HEK293 (cell line): ENCODE measurements around the gene ATXN7.
A peak's percentile ranks its signal among the peaks of the same experiment; 100 is the strongest.

Source experiments
- CTCF ChIA-PET: fragments of 350-600 bp; formaldehyde crosslinking; extraction: SDS; loops from one replicate; lab custom pipeline; 2021; ENCODE audit warnings: antibody characterized with exemption; lab: Yijun Ruan, JAX
- POLR2A ChIA-PET: fragments of 300-600 bp; formaldehyde crosslinking; extraction: SDS; loops from one replicate; lab custom pipeline; 2020; ENCODE audit warnings: antibody characterized with exemption, inconsistent platforms; lab: Yijun Ruan, JAX
- H3K27ac ChIP-seq: fragments of 200-500 bp; sonication (Bioruptor generic); 2 replicates; pipeline ENCODE4 v1.5.1; 2014; ENCODE audit warnings: low read depth, low read length, control low read depth, inconsistent platforms; ENCODE audit errors: extremely low read depth
- H3K36me3 ChIP-seq, 2 experiments: fragments of 200-500 bp in 1 of 2; sonication (Bioruptor generic) in 1 of 2; 1 replicate in 1 of 2; 2 replicates in 1 of 2; pipeline ENCODE4 v1.5.1; 2014 to 2017; ENCODE audit warnings: inconsistent platforms in 2 of 2, low read length in 2 of 2; ENCODE audit not compliant: control insufficient read depth in 2 of 2, insufficient read depth in 1 of 2
- H3K4me1 ChIP-seq: fragments of 200-500 bp; sonication (Bioruptor generic); 2 replicates; pipeline ENCODE4 v1.5.1; 2014; ENCODE audit warnings: mild to moderate bottlenecking, low read length, inconsistent platforms; ENCODE audit not compliant: control insufficient read depth, insufficient read depth
- H3K4me3 ChIP-seq: 2 replicates; pipeline ENCODE4 v1.5.1; 2011; ENCODE audit warnings: low read depth, mild to moderate bottlenecking, control low read depth, low read length, moderate library complexity
- H3K9me3 ChIP-seq: fragments of 200-500 bp; sonication (Bioruptor generic); 2 replicates; pipeline ENCODE4 v1.5.1; 2014; ENCODE audit warnings: low read depth, low read length, inconsistent platforms; ENCODE audit not compliant: control insufficient read depth, insufficient read depth
- GLI4 ChIP-seq: fragments of 450-650 bp; formaldehyde crosslinking; IDR thresholded peaks from 2 replicates; pipeline ENCODE4 v1.5.1; 2016; ENCODE audit warnings: missing biosample characterization, missing genetic modification characterization
- PRDM1 ChIP-seq: fragments of 450-650 bp; formaldehyde crosslinking; IDR thresholded peaks from 2 replicates; pipeline ENCODE4; 2016; ENCODE audit warnings: missing biosample characterization, missing genetic modification characterization
- TCF7L2 ChIP-seq: IDR thresholded peaks from 2 replicates; pipeline ENCODE4 v1.6.1; 2011; ENCODE audit warnings: low read depth, mild to moderate bottlenecking, inconsistent platforms, low read length, moderate library complexity, borderline replicate concordance
- TRIM28 ChIP-seq: IDR thresholded peaks from 2 replicates; pipeline ENCODE4 v1.6.1; 2011; ENCODE audit warnings: low read length, control low read depth, borderline replicate concordance
- YY1 ChIP-seq: fragments of 450-650 bp; formaldehyde crosslinking; IDR thresholded peaks from 2 replicates; pipeline ENCODE4 v1.5.1; 2018; ENCODE audit warnings: missing biosample characterization, missing genetic modification characterization
- ZBTB17 ChIP-seq: fragments of 450-650 bp; formaldehyde crosslinking; IDR thresholded peaks from 2 replicates; pipeline ENCODE4 v1.5.1; 2016; ENCODE audit warnings: missing biosample characterization, missing genetic modification characterization
- ZBTB7A ChIP-seq: fragments of 450-650 bp; formaldehyde crosslinking; IDR thresholded peaks from 2 replicates; pipeline ENCODE4 v1.5.1; 2016; ENCODE audit warnings: low read depth, missing biosample characterization, missing genetic modification characterization
- ZNF133 ChIP-seq: fragments of 450-650 bp; formaldehyde crosslinking; IDR thresholded peaks from 2 replicates; pipeline ENCODE4 v1.5.1; 2016; ENCODE audit warnings: missing biosample characterization, missing genetic modification characterization
- ZNF202 ChIP-seq: fragments of 450-650 bp; formaldehyde crosslinking; IDR thresholded peaks from 2 replicates; pipeline ENCODE4 v1.5.1; 2016; ENCODE audit warnings: missing biosample characterization, missing genetic modification characterization, borderline replicate concordance
- ZNF221 ChIP-seq: fragments of 450-650 bp; formaldehyde crosslinking; IDR thresholded peaks from 2 replicates; pipeline ENCODE4 v1.5.1; 2017; ENCODE audit warnings: missing biosample characterization, missing genetic modification characterization, borderline replicate concordance
- ZNF223 ChIP-seq: fragments of 450-650 bp; formaldehyde crosslinking; IDR thresholded peaks from 2 replicates; pipeline ENCODE4 v1.5.1; 2016; ENCODE audit warnings: missing biosample characterization, missing genetic modification characterization
- ZNF23 ChIP-seq: fragments of 450-650 bp; formaldehyde crosslinking; IDR thresholded peaks from 2 replicates; pipeline ENCODE4 v1.5.1; 2016; ENCODE audit warnings: missing biosample characterization, missing genetic modification characterization, borderline replicate concordance
- ZNF433 ChIP-seq: fragments of 450-650 bp; formaldehyde crosslinking; IDR thresholded peaks from 2 replicates; pipeline ENCODE4 v1.5.1; 2016; ENCODE audit warnings: missing biosample characterization, missing genetic modification characterization, low read depth
- ZNF555 ChIP-seq: fragments of 450-650 bp; formaldehyde crosslinking; conservative IDR thresholded peaks from 2 replicates; pipeline ENCODE4 v1.5.1; 2017; ENCODE audit warnings: missing biosample characterization, mild to moderate bottlenecking, missing genetic modification characterization, inconsistent platforms
- ZNF560 ChIP-seq: fragments of 450-650 bp; formaldehyde crosslinking; IDR thresholded peaks from 2 replicates; pipeline ENCODE4 v1.5.1; 2017; ENCODE audit warnings: missing biosample characterization, missing genetic modification characterization, borderline replicate concordance
- ZNF585B ChIP-seq: fragments of 450-650 bp; formaldehyde crosslinking; IDR thresholded peaks from 2 replicates; pipeline ENCODE4 v1.5.1; 2016; ENCODE audit warnings: missing biosample characterization, missing genetic modification characterization
- ZNF596 ChIP-seq: fragments of 450-650 bp; IDR thresholded peaks from 2 replicates; pipeline ENCODE4 v1.5.0; 2018; ENCODE audit warnings: missing biosample characterization, mild to moderate bottlenecking, missing genetic modification characterization, moderate library complexity
- ZNF747 ChIP-seq: fragments of 450-650 bp; formaldehyde crosslinking; IDR thresholded peaks from 2 replicates; pipeline ENCODE4 v1.5.1; 2016; ENCODE audit warnings: missing biosample characterization, missing genetic modification characterization
- ZNF777 ChIP-seq: fragments of 450-650 bp; formaldehyde crosslinking; IDR thresholded peaks from 2 replicates; pipeline ENCODE4 v1.5.1; 2017; ENCODE audit warnings: missing biosample characterization, missing genetic modification characterization, borderline replicate concordance
- ZNF792 ChIP-seq: fragments of 450-650 bp; formaldehyde crosslinking; IDR thresholded peaks from 2 replicates; pipeline ENCODE4 v1.5.1; 2016; ENCODE audit warnings: missing biosample characterization, missing genetic modification characterization
- TF ChIP-seq, protein P1 (sequence below): fragments of 450-650 bp; formaldehyde crosslinking; IDR thresholded peaks from 2 replicates; pipeline ENCODE4 v1.5.1; 2016; ENCODE audit warnings: missing biosample characterization, missing genetic modification characterization
- TF ChIP-seq, protein P2 (sequence below): fragments of 450-650 bp; formaldehyde crosslinking; IDR thresholded peaks from 2 replicates; pipeline ENCODE4 v1.5.1; 2017; ENCODE audit warnings: missing biosample characterization, mild to moderate bottlenecking, missing genetic modification characterization, moderate library complexity
- TF ChIP-seq, protein P3 (sequence below): fragments of 450-650 bp; formaldehyde crosslinking; IDR thresholded peaks from 2 replicates; pipeline ENCODE4 v1.5.1; 2017; ENCODE audit warnings: missing biosample characterization, missing genetic modification characterization
- TF ChIP-seq, protein P4 (sequence below): fragments of 450-650 bp; formaldehyde crosslinking; IDR thresholded peaks from 2 replicates; pipeline ENCODE4 v1.5.1; 2016; ENCODE audit warnings: missing biosample characterization, missing genetic modification characterization

The ATXN7 gene

DNA sequence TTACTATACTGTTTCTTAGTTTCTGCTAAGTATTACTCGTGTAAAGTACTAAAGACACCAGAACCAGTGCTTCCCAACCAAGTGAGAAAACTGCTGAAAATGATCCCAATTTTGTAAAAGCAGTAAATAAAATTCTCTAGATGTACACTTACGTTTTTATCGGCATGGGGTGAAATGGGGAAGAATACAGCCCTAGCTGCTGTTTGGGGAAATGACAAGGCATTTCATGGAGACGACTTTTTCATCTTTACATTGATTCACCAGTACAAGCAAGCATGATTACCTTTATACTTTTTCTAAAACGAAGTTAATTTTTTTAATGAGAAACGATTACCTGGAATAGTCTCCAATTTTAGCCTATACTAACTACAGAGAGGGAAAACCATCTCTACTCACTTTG lies 158.3 kb downstream of the ATXN7 start:
- Histone ChIP-seq H3K4me3 (peak overlapping the region; percentile 100), H3K36me3 (peaks cover 31 to 52% of the 10 kb centered on the region in 2 experiments), H3K4me1 (peaks cover 2% of the 10 kb centered on the region; the same call in 1 of the 2 replicates), H3K9me3 (no peaks in the 10 kb centered on the region), H3K27ac (no peak overlapping the region)
- CTCF ChIA-PET = interaction anchor here (0.6 to 1.0 kb wide), 3 partner anchors 61 to 221 kb away, joined by 3 to 5 read pairs (median 3); no protein-coding TSS in a partner anchor
- POLR2A ChIA-PET = interaction anchor here (0.7 kb wide), 1 partner anchor 12 kb away, joined by 5 read pairs; no protein-coding TSS in a partner anchor
- TF ChIP-seq ZNF792 (tag by site-specific recombination) = no peak
- no peak for TF ChIP-seq TRIM28

DNA sequence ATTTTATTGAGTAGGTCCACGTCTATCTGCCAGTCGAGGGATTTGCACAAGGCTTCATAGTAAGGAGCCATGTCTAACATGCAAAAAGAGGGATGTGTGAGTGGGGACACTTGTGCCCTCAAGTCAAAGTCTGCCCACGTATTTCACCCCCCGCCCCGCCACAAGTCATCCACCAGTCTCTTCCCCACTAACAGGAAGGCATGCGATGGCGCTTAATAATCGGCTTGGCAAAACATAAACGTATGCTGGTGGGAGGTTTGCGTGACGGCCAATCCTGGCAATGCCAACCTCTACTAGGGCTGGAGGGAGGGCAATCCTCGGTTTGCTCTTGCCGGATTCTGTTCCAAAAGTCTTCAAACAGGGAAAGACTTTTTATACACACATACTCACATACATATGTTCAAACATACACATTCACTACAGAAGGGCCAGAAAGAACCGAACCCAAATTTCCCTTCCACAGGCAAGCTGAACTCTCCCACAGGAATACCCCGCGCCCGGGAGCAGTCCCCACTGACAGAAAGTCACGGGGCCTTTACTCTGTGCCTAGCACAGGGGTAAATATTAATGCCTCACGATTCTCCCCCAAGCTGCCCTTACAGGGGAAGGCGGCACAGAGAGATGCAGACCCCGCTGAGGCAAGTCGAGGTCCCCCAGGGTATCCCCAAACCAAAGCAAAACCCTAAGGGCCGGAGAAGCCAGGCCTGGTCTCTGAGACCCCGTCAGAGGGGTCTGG lies 159.0 kb downstream of the ATXN7 start:
- peak overlapping the region; percentile 53 for H3K27ac ChIP-seq
- H3K4me3 ChIP-seq = peak overlapping the region; percentile 100
- TF ChIP-seq ZBTB7A (tag by site-specific recombination) (no peak), ZNF202 (tag by site-specific recombination) (no peak), ZNF596 (no peak), ZBTB17 (no peak), TCF7L2 (no peak), PRDM1 (tag by site-specific recombination) (no peak)
- TF ChIP-seq, protein P1, sequence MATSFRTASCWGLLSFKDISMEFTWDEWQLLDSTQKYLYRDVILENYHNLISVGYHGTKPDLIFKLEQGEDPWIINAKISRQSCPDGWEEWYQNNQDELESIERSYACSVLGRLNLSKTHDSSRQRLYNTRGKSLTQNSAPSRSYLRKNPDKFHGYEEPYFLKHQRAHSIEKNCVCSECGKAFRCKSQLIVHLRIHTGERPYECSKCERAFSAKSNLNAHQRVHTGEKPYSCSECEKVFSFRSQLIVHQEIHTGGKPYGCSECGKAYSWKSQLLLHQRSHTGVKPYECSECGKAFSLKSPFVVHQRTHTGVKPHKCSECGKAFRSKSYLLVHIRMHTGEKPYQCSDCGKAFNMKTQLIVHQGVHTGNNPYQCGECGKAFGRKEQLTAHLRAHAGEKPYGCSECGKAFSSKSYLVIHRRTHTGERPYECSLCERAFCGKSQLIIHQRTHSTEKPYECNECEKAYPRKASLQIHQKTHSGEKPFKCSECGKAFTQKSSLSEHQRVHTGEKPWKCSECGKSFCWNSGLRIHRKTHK = no peak
- ChIA-PET CTCF (interaction anchor here (0.6 to 1.9 kb wide), 17 partner anchors 11 to 1263 kb away, joined by 3 to 7 read pairs (median 3); no protein-coding TSS in a partner anchor), POLR2A (interaction anchor here (0.7 kb wide), 1 partner anchor 12 kb away, joined by 5 read pairs; no protein-coding TSS in a partner anchor)
- H3K9me3 ChIP-seq = no peaks in the 10 kb centered on the region
- H3K4me1 ChIP-seq = peaks cover 2% of the 10 kb centered on the region; the same call in 1 of the 2 replicates
- peaks cover 29 to 45% of the 10 kb centered on the region in 2 experiments for H3K36me3 ChIP-seq

DNA sequence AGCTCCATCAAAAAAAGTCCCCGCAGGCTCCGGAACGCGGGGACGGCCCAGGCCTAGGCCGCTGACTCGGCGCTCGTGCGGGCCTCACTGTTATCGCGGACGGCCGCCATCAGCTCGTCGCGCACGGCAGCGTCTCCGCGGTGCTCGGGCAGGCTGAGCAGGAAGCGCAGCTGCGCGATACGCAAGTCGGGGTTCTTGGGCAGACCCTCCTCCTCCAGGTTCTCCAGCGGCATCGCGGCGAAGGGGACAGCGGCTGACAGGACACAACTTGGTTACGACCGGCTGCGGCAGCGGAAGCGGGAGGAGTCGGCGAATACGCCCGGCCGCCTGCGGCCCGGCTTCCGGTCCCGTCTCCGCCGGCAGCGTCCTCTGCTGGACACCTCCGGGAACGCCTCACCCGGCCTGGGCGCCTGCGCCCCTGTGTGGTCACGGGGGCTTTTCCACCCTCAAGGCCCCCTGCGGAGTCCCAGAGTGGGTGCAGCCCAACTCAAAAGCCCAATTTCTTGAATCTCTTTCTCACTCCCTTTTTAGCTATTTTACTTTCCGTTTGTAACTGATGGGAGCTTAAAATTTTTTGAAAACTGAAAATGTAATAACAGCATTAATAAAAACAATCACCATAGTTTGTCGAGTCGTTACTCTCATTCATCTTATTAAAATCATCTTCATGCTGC lies 159.7 kb downstream of the ATXN7 start, which contains the start of gene PSMD6:
PSMD6 (minus strand) TSS at position 308 of the 674 bp plus-strand sequence; CDS start at position 233, 75 bp downstream.
- Histone ChIP-seq H3K4me3 (peak within 1 kb of the TSS; percentile 100), H3K27ac (peak within 1 kb of the TSS; percentile 53)
- POLR2A ChIA-PET = no interaction called here
- TF ChIP-seq, protein P2, sequence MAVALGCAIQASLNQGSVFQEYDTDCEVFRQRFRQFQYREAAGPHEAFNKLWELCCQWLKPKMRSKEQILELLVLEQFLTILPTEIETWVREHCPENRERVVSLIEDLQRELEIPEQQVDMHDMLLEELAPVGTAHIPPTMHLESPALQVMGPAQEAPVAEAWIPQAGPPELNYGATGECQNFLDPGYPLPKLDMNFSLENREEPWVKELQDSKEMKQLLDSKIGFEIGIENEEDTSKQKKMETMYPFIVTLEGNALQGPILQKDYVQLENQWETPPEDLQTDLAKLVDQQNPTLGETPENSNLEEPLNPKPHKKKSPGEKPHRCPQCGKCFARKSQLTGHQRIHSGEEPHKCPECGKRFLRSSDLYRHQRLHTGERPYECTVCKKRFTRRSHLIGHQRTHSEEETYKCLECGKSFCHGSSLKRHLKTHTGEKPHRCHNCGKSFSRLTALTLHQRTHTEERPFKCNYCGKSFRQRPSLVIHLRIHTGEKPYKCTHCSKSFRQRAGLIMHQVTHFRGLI (tag by site-specific recombination) = peak; percentile 88
- TF ChIP-seq ZNF747 (tag by site-specific recombination) = no peak
- TF ChIP-seq ZBTB17 = peak; percentile 94
- TF ChIP-seq GLI4 = no peak
- TF ChIP-seq ZNF777 = no peak
- no peak for TF ChIP-seq ZNF23
- no peak for TF ChIP-seq ZNF560 (tag by site-specific recombination)
- no peak for TF ChIP-seq ZNF585B (tag by site-specific recombination)
- TF ChIP-seq ZNF433 (tag by site-specific recombination) = no peak
- TF ChIP-seq YY1 = peak; percentile 81
- TF ChIP-seq ZNF133 = no peak
- TF ChIP-seq, protein P3, sequence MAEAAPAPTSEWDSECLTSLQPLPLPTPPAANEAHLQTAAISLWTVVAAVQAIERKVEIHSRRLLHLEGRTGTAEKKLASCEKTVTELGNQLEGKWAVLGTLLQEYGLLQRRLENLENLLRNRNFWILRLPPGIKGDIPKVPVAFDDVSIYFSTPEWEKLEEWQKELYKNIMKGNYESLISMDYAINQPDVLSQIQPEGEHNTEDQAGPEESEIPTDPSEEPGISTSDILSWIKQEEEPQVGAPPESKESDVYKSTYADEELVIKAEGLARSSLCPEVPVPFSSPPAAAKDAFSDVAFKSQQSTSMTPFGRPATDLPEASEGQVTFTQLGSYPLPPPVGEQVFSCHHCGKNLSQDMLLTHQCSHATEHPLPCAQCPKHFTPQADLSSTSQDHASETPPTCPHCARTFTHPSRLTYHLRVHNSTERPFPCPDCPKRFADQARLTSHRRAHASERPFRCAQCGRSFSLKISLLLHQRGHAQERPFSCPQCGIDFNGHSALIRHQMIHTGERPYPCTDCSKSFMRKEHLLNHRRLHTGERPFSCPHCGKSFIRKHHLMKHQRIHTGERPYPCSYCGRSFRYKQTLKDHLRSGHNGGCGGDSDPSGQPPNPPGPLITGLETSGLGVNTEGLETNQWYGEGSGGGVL (tag by site-specific recombination) = no peak; the same call in 1 of the 2 replicates
- no peak for TF ChIP-seq ZNF221 (tag by site-specific recombination)
- no peak for TF ChIP-seq ZNF223 (tag by site-specific recombination)
- TF ChIP-seq, protein P4, sequence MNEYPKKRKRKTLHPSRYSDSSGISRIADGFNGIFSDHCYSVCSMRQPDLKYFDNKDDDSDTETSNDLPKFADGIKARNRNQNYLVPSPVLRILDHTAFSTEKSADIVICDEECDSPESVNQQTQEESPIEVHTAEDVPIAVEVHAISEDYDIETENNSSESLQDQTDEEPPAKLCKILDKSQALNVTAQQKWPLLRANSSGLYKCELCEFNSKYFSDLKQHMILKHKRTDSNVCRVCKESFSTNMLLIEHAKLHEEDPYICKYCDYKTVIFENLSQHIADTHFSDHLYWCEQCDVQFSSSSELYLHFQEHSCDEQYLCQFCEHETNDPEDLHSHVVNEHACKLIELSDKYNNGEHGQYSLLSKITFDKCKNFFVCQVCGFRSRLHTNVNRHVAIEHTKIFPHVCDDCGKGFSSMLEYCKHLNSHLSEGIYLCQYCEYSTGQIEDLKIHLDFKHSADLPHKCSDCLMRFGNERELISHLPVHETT (tag by site-specific recombination) = 0 out of 2 replicates have a peak, but pooled peaks have one; percentile 49
- no peak for TF ChIP-seq ZNF555 (tag by site-specific recombination)

More for the DNA sequence above, 159.7 kb downstream of the ATXN7 start, which contains the start of gene PSMD6:
- no peaks in the 10 kb centered on the region for H3K9me3 ChIP-seq
- H3K4me1 ChIP-seq = peaks cover 2% of the 10 kb centered on the region; the same call in 1 of the 2 replicates
- CTCF ChIA-PET = interaction anchor here (0.6 to 1.9 kb wide), 31 partner anchors 12 to 658 kb away, joined by 3 to 7 read pairs (median 3); no protein-coding TSS in a partner anchor
- H3K36me3 ChIP-seq = peaks cover 22 to 38% of the 10 kb centered on the region in 2 experiments
